ENCODE results near the gene PKP1.

The PKP1 gene

DNA sequence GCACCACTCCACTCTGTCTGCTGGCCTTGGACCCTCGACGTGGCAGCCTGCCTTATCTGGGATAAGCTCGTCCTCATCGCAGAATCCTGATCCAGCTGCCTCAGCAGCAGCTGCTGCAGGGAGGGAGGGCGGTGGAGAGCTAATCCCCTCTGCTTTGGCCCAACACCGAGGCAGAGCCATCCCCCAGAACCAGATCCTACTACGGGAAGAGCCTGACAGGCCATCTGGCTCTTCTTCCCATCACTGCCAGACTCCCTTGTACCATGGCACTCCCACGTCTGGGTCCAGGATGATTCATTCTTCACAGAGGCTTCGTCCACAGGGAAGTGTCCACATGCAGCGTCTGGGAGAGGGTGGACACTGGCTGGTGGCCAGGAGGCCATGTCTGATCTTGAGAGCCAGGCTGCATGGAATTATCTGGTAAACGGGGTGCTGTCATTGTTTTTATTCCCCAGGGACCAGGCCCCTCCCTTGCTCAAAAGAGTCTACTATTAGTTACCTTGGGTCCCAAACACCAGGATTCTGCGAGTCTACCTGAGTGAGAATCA is 14.6 kb upstream of the PKP1 start:
- WGBS, 2 experiments, result 76% methylated on average over 12 of the region's 12 CpGs
- Histone ChIP-seq H3K27me3 (ENCODE audit: control insufficient read depth, insufficient read depth, low read length, poor library complexity, severe bottlenecking) (no peaks in the 10 kb centered on the region), H3K9me3 (ENCODE audit: control insufficient read depth, low read length) (no peaks in the 10 kb centered on the region), H3K27ac (ENCODE audit: insufficient read depth, low read depth, low read length, poor library complexity, severe bottlenecking) (no peak overlapping the region), H3K4me3 (ENCODE audit: insufficient read depth, low read depth, low read length) (no peak overlapping the region), H3K36me3 (ENCODE audit: control insufficient read depth, insufficient read depth, low read length) (no peaks in the 10 kb centered on the region), H3K4me1 (ENCODE audit: control insufficient read depth, insufficient read depth, low read length) (no peaks in the 10 kb centered on the region)

DNA sequence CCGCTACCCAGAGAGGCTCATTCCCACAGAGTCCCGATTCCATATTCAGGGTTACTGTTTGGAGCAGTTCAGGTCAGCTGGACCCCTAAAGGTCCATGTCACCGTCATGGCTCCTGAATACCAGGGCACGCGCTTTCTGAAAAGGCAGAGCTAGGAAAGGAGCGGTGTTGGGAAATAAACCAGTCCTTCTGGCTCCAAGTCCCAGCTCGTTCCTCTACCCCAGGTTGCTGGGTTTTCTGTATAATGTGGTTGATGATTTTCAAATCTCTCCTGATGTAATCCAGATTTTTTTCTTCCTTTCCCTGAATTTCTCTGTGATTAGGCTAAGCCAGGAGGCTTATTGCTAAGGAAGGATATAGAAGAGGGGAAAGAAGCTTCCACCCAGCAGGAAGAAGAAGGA is 14.0 kb upstream of the PKP1 start:
- WGBS, 2 experiments, result 94 to 95% methylated on average over 7 of the region's 7 CpGs
- Histone ChIP-seq H3K27ac (ENCODE audit: insufficient read depth, low read depth, low read length, poor library complexity, severe bottlenecking) (no peak overlapping the region), H3K4me3 (ENCODE audit: insufficient read depth, low read depth, low read length) (no peak overlapping the region)

DNA sequence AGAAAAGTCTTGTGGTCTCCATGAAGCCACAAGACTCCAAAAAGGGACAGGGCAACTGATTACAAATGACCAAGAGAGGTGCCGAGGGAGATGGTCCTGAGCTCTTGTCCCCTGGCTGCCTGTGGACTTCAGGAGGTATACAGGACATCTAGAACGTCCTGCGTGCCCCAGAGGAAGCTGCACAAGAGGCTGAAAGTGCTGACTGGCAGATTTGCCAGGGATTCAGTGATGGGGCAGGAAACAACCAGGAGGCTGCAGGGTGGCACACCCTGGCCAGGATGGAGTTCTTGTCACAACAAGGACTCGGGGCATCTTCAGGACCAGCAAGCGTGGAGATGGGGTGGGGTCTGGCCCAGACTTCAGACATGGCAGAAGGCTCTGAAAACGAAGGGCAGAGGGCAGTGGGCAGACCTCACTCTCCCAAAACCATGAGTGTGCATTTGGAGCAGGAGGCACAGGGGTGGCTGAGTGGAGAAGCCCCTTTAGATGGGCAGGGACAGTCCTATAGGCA is 13.4 kb upstream of the PKP1 start:
- no peak overlapping the region for H3K4me3 ChIP-seq (ENCODE audit: insufficient read depth, low read depth, low read length)
- no peak overlapping the region for H3K27ac ChIP-seq (ENCODE audit: insufficient read depth, low read depth, low read length, poor library complexity, severe bottlenecking)
- H3K4me1 ChIP-seq (ENCODE audit: control insufficient read depth, insufficient read depth, low read length), result no peaks in the 10 kb centered on the region
- H3K36me3 ChIP-seq (ENCODE audit: control insufficient read depth, insufficient read depth, low read length), result no peaks in the 10 kb centered on the region
- no peaks in the 10 kb centered on the region for H3K27me3 ChIP-seq (ENCODE audit: control insufficient read depth, insufficient read depth, low read length, poor library complexity, severe bottlenecking)
- no peaks in the 10 kb centered on the region for H3K9me3 ChIP-seq (ENCODE audit: control insufficient read depth, low read length)
- WGBS, 2 experiments, result 91% methylated on average over 6 of the region's 6 CpGs

More for the DNA sequence above, 14.0 kb upstream of the PKP1 start:
- H3K4me1 ChIP-seq (ENCODE audit: control insufficient read depth, insufficient read depth, low read length), result no peaks in the 10 kb centered on the region
- H3K36me3 ChIP-seq (ENCODE audit: control insufficient read depth, insufficient read depth, low read length), result no peaks in the 10 kb centered on the region
- no peaks in the 10 kb centered on the region for H3K27me3 ChIP-seq (ENCODE audit: control insufficient read depth, insufficient read depth, low read length, poor library complexity, severe bottlenecking)
- no peaks in the 10 kb centered on the region for H3K9me3 ChIP-seq (ENCODE audit: control insufficient read depth, low read length)

DNA sequence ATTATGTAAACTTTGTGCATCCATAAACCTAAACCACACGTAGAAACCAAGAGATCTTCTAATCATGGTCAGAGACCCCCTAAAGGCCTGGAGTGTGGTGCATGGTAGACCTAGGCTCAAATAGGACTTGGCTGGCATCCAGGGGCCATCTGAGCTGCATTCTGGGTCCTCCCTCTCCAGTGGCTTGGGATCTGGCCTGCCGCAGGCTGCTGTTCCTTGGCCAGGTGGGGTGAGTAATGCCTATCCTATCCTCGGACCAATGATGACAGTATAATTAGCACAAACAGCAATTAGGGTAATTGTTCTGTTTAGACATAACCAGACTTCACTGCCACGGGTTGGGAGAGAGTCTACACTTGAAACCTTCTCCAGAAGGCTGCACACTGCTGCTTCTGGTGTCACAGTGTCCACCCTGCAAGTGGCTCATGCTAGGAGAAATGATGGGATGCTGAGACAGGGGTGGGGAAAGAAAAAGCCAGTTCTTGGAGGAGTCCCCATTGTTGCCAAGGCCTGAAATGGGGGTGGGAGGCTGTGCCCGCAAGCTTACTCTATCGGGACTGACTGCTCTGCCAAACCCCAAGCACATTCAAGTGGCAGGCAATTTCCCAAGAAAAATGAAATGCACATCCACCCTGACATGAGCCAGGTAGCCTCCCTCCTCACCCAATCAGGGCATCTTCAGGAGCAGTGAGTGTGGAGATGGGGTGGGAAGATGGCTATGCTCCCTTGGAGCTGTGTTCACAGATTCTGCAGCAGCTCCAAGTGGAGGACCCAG is 12.5 kb upstream of the PKP1 start:
- Histone ChIP-seq H3K4me3 (ENCODE audit: insufficient read depth, low read depth, low read length) (no peak overlapping the region), H3K27me3 (ENCODE audit: control insufficient read depth, insufficient read depth, low read length, poor library complexity, severe bottlenecking) (no peaks in the 10 kb centered on the region), H3K36me3 (ENCODE audit: control insufficient read depth, insufficient read depth, low read length) (no peaks in the 10 kb centered on the region), H3K4me1 (ENCODE audit: control insufficient read depth, insufficient read depth, low read length) (no peaks in the 10 kb centered on the region), H3K27ac (ENCODE audit: insufficient read depth, low read depth, low read length, poor library complexity, severe bottlenecking) (no peak overlapping the region), H3K9me3 (ENCODE audit: control insufficient read depth, low read length) (no peaks in the 10 kb centered on the region)
- 94 to 95% methylated on average over 6 of the region's 6 CpGs for WGBS, 2 experiments

DNA sequence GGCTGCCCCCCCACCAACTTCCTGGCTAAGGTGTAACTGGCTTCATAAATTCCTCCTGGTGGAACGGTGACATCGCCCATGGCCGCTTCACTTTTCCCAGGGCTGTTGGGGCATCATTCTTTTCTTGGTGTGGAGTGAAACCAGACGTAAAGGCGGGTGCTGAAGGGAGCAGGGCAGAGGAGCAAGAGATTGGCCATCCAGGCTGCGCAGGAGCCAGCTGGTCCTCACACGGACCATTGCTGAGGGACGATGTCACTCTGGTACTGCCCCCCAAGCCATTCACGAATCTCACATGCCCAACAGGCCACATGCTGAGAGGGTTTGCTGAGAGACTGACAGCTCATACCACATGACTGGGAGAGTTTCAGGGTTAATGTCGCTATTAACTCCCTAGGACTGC is 10.5 kb upstream of the PKP1 start:
- 63 to 72% methylated on average over 10 of the region's 10 CpGs for WGBS, 2 experiments
- Histone ChIP-seq H3K9me3 (ENCODE audit: control insufficient read depth, low read length) (no peaks in the 10 kb centered on the region), H3K4me3 (ENCODE audit: insufficient read depth, low read depth, low read length) (no peak overlapping the region), H3K36me3 (ENCODE audit: control insufficient read depth, insufficient read depth, low read length) (no peaks in the 10 kb centered on the region), H3K27ac (ENCODE audit: insufficient read depth, low read depth, low read length, poor library complexity, severe bottlenecking) (no peak overlapping the region), H3K27me3 (ENCODE audit: control insufficient read depth, insufficient read depth, low read length, poor library complexity, severe bottlenecking) (no peaks in the 10 kb centered on the region), H3K4me1 (ENCODE audit: control insufficient read depth, insufficient read depth, low read length) (no peaks in the 10 kb centered on the region)

DNA sequence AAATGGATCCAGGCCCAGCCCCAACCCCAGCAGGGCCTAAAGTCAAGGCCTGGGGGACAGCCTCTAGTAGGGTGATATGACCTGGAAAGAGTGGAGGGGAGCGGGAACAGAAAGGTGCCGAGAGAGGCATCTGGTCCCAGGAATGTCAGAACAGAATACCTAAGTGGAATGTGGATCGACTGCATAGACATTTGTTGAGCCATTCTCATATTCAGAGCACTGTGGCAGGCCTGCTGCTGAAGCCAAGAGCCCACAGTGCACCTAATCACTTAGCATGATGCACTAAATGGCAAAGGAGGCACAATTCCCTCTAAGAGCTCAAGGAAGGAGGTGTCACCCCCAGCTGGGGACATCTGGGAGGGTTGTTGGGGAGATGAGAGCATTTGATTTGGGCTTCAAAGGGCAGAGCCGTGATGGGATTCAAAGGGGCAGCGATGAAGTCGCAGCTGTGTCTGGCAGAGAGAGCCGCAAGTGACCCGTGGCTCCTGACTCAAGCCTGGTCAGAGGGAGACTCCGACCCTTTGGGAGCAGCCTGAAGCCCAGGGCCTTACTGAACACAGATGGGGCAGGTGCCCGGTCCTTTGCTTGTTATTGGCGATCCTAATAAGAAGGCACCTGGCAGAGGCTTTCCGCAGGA is 8.6 kb upstream of the PKP1 start:
- no peaks in the 10 kb centered on the region for H3K36me3 ChIP-seq (ENCODE audit: control insufficient read depth, insufficient read depth, low read length)
- H3K4me1 ChIP-seq (ENCODE audit: control insufficient read depth, insufficient read depth, low read length), result no peaks in the 10 kb centered on the region
- no peak overlapping the region for H3K4me3 ChIP-seq (ENCODE audit: insufficient read depth, low read depth, low read length)
- H3K27me3 ChIP-seq (ENCODE audit: control insufficient read depth, insufficient read depth, low read length, poor library complexity, severe bottlenecking), result no peaks in the 10 kb centered on the region
- no peak overlapping the region for H3K27ac ChIP-seq (ENCODE audit: insufficient read depth, low read depth, low read length, poor library complexity, severe bottlenecking)
- 93% methylated on average over 12 of the region's 12 CpGs for WGBS, 2 experiments
- no peaks in the 10 kb centered on the region for H3K9me3 ChIP-seq (ENCODE audit: control insufficient read depth, low read length)

DNA sequence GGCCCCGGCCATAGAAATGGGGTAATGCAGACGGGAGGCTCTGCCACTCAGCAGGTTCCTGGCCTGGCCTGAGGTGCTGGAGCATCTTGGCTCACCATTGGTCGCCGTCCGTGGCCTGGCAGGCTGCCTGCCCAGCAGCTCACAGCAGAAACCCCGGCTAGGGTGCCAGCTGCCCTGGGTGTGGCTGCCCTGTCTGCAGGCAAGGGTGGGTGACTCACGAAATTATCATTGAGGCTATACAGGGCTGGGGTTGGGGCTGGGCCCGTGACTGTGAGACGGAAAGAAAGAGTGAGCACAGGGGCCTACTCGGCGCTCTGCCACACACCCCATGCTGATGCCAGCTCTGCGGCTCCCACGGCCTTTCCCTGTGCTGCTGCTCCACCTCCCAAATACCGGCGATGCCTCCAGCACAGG is 8.0 kb upstream of the PKP1 start:
- no peak overlapping the region for H3K4me3 ChIP-seq (ENCODE audit: insufficient read depth, low read depth, low read length)
- no peaks in the 10 kb centered on the region for H3K4me1 ChIP-seq (ENCODE audit: control insufficient read depth, insufficient read depth, low read length)
- H3K27me3 ChIP-seq (ENCODE audit: control insufficient read depth, insufficient read depth, low read length, poor library complexity, severe bottlenecking), result no peaks in the 10 kb centered on the region
- no peaks in the 10 kb centered on the region for H3K9me3 ChIP-seq (ENCODE audit: control insufficient read depth, low read length)
- no peaks in the 10 kb centered on the region for H3K36me3 ChIP-seq (ENCODE audit: control insufficient read depth, insufficient read depth, low read length)
- 84 to 86% methylated on average over 15 of the region's 15 CpGs for WGBS, 2 experiments
- H3K27ac ChIP-seq (ENCODE audit: insufficient read depth, low read depth, low read length, poor library complexity, severe bottlenecking), result no peak overlapping the region

DNA sequence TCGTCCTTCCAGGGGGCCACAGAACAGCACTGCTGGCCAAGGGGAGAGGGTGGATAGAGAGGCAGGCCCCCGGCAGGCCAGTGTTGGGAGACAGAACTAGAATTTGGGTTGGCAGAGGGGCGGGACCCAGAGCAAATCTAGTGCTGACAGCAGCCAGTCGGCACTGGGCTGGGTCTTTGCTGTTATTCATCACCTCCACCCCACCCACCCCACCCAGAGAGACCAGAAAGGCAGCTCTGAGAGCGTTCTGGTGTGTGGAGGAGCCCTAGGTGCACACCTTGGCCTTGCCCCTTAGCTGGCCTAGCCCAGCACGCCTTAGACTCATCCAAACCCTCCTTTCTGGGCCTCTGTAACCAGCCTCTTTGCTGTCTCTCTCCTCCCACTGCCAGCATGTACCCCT is 6.4 kb upstream of the PKP1 start:
- no peaks in the 10 kb centered on the region for H3K9me3 ChIP-seq (ENCODE audit: control insufficient read depth, low read length)
- H3K4me1 ChIP-seq (ENCODE audit: control insufficient read depth, insufficient read depth, low read length), result no peaks in the 10 kb centered on the region
- H3K36me3 ChIP-seq (ENCODE audit: control insufficient read depth, insufficient read depth, low read length), result no peaks in the 10 kb centered on the region
- no peaks in the 10 kb centered on the region for H3K27me3 ChIP-seq (ENCODE audit: control insufficient read depth, insufficient read depth, low read length, poor library complexity, severe bottlenecking)
- WGBS, 2 experiments, result 89 to 92% methylated on average over 6 of the region's 6 CpGs
- no peak overlapping the region for H3K27ac ChIP-seq (ENCODE audit: insufficient read depth, low read depth, low read length, poor library complexity, severe bottlenecking)
- H3K4me3 ChIP-seq (ENCODE audit: insufficient read depth, low read depth, low read length), result no peak overlapping the region

DNA sequence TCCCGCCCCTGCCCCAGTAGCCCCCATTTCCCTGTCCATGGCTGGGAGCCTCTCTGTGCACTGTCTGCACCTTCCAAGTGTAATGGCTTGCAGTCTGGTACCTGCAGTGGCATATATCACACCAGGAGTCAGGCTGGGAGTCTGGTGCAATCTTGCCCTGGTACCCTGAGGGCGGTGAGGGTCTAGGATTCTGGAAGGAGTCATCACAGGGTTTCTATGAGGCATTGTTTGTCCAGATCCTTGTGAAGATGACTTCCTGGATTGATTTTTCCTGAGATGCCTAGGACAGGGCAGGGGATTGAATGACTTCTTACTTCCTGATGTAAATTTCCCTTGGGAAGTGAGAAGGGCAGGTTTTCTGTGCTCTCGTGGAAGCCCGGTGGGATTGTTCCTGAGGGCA is 5.9 kb upstream of the PKP1 start:
- Histone ChIP-seq H3K4me3 (ENCODE audit: insufficient read depth, low read depth, low read length) (no peak overlapping the region), H3K27ac (ENCODE audit: insufficient read depth, low read depth, low read length, poor library complexity, severe bottlenecking) (no peak overlapping the region), H3K36me3 (ENCODE audit: control insufficient read depth, insufficient read depth, low read length) (no peaks in the 10 kb centered on the region), H3K4me1 (ENCODE audit: control insufficient read depth, insufficient read depth, low read length) (no peaks in the 10 kb centered on the region), H3K27me3 (ENCODE audit: control insufficient read depth, insufficient read depth, low read length, poor library complexity, severe bottlenecking) (no peaks in the 10 kb centered on the region), H3K9me3 (ENCODE audit: control insufficient read depth, low read length) (no peaks in the 10 kb centered on the region)
- WGBS, 2 experiments, result 93 to 94% methylated on average over 4 of the region's 4 CpGs

DNA sequence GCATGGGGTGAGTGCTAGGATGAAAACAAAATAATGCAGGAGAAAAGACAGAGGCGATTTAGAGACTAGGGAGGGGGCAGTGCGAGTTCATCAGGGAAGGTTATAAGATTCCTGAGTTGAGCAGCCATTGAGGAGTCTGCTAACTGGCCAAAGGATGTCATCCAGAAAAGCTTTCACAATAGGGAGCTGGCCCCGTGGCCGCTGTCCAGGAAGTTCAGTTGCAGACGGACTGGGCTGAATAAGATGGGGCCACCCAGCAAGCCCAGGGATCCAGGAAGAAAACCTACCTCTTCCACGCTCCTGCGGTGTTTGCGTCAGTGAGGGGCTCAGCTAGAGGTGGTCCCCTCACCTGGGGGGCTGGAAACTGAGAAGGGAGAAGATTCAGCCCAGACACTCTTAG is 4.0 kb upstream of the PKP1 start:
- no peaks in the 10 kb centered on the region for H3K4me1 ChIP-seq (ENCODE audit: control insufficient read depth, insufficient read depth, low read length)
- no peaks in the 10 kb centered on the region for H3K36me3 ChIP-seq (ENCODE audit: control insufficient read depth, insufficient read depth, low read length)
- H3K9me3 ChIP-seq (ENCODE audit: control insufficient read depth, low read length), result no peaks in the 10 kb centered on the region
- no peak overlapping the region for H3K27ac ChIP-seq (ENCODE audit: insufficient read depth, low read depth, low read length, poor library complexity, severe bottlenecking)
- whole genome bisulfite sequencing, 2 experiments, result 82 to 84% methylated on average over 8 of the region's 8 CpGs
- H3K4me3 ChIP-seq (ENCODE audit: insufficient read depth, low read depth, low read length), result no peak overlapping the region
- peaks cover 17% of the 10 kb centered on the region for H3K27me3 ChIP-seq (ENCODE audit: control insufficient read depth, insufficient read depth, low read length, poor library complexity, severe bottlenecking)
